A549 (cell line): ENCODE results near the gene RAP1GDS1.

Experiments used
- CTCF ChIP-seq: fragments of >200 bp; sonication (Bioruptor Twin); formaldehyde crosslinking; IDR thresholded peaks from 3 replicates; pipeline ENCODE4 v1.5.1; 2016
- ESRRA ChIP-seq: fragments of 150-350 bp; IDR thresholded peaks from 2 replicates; pipeline ENCODE4 v1.6.1; 2014; ENCODE audit warnings: mild to moderate bottlenecking, low read length, borderline replicate concordance
- MAX ChIP-seq: IDR thresholded peaks from 2 replicates; pipeline ENCODE4 v1.6.1; 2012
- POLR2A ChIP-seq: IDR thresholded peaks from 2 replicates; pipeline ENCODE4 v1.6.1; 2012; ENCODE audit warnings: mild to moderate bottlenecking, low read length

GRCh38 chr4:98434816-98435215 is 173.6 kb downstream of the RAP1GDS1 start:
- TF ChIP-seq POLR2A (no peak), CTCF (no peak), ESRRA (no peak), MAX (no peak)
